H9 (cell line): ENCODE measurements around the gene ZNF423. TPM values are rescaled to one million over a fixed set of nuclear protein-coding genes. Genes with fewer than 3 reads are reported as not detected.

ENCODE experiments used
- DNase-seq: peaks from one replicate; pipeline ENCODE4 v3.0.0-alpha.2; 2017
- H2AFZ ChIP-seq: one replicate; pipeline ENCODE4 v1.6.1; 2013; ENCODE audit warnings: mild to moderate bottlenecking, low read length, control low read depth, moderate library complexity
- H2AK5ac ChIP-seq: 2 replicates; pipeline ENCODE4 v1.6.1; 2013; ENCODE audit warnings: low read length, control low read depth, mixed read lengths; ENCODE audit not compliant: insufficient read length
- H2BK120ac ChIP-seq: one replicate; pipeline ENCODE4 v1.6.1; 2013; ENCODE audit warnings: low read depth, mild to moderate bottlenecking, low read length, control low read depth, inconsistent platforms; ENCODE audit not compliant: poor library complexity, severe bottlenecking
- H2BK12ac ChIP-seq: 2 replicates; pipeline ENCODE4 v1.6.1; 2013; ENCODE audit warnings: low read length, control low read depth, mixed read lengths, low read depth; ENCODE audit not compliant: insufficient read length
- H2BK15ac ChIP-seq: 2 replicates; pipeline ENCODE4 v1.6.1; 2013; ENCODE audit warnings: low read depth, low read length, control low read depth
- H2BK20ac ChIP-seq: one replicate; pipeline ENCODE4 v1.6.1; 2013; ENCODE audit warnings: low read depth, mild to moderate bottlenecking, low read length, control low read depth, inconsistent platforms; ENCODE audit not compliant: poor library complexity, severe bottlenecking
- H2BK5ac ChIP-seq: 2 replicates; pipeline ENCODE4 v1.6.1; 2013; ENCODE audit warnings: low read length, control low read depth, mixed read lengths; ENCODE audit not compliant: insufficient read length
- H3K14ac ChIP-seq: 2 replicates; pipeline ENCODE4 v1.6.1; 2013; ENCODE audit warnings: low read length, control low read depth; ENCODE audit not compliant: insufficient read depth
- H3K18ac ChIP-seq: 2 replicates; pipeline ENCODE4 v1.6.1; 2013; ENCODE audit warnings: low read depth, mild to moderate bottlenecking, mixed read lengths, low read length, control low read depth; ENCODE audit not compliant: insufficient read length
- H3K23ac ChIP-seq: 2 replicates; pipeline ENCODE4 v1.6.1; 2013; ENCODE audit warnings: low read length, control low read depth, mixed read lengths, low read depth; ENCODE audit not compliant: insufficient read length
- H3K23me2 ChIP-seq: 2 replicates; pipeline ENCODE4 v1.6.1; 2013; ENCODE audit warnings: low read depth, mild to moderate bottlenecking, mixed read lengths, low read length, control low read depth; ENCODE audit not compliant: insufficient read length, poor library complexity, severe bottlenecking
- H3K27ac ChIP-seq: 2 replicates; pipeline ENCODE4 v1.5.1; 2013; ENCODE audit warnings: low read length, control low read depth, mixed read lengths, low read depth; ENCODE audit not compliant: insufficient read length
- H3K27me3 ChIP-seq: 2 replicates; pipeline ENCODE4 v1.6.1; 2013; ENCODE audit warnings: low read length, control low read depth, inconsistent platforms; ENCODE audit not compliant: insufficient read depth
- H3K4ac ChIP-seq: 2 replicates; pipeline ENCODE4 v1.6.1; 2013; ENCODE audit warnings: low read depth, mild to moderate bottlenecking, control low read depth, inconsistent platforms, low read length, moderate library complexity
- H3K4me1 ChIP-seq: 2 replicates; pipeline ENCODE4 v1.6.1; 2013; ENCODE audit warnings: low read length, control low read depth, inconsistent platforms; ENCODE audit not compliant: insufficient read depth
- H3K4me2 ChIP-seq: 2 replicates; pipeline ENCODE4 v1.6.1; 2013; ENCODE audit warnings: low read length, control low read depth, mixed read lengths; ENCODE audit not compliant: insufficient read length, insufficient read depth
- H3K56ac ChIP-seq: 2 replicates; pipeline ENCODE4 v1.6.1; 2013; ENCODE audit warnings: low read depth, mild to moderate bottlenecking, mixed read lengths, low read length, control low read depth; ENCODE audit not compliant: insufficient read length
- H3K79me1 ChIP-seq: 2 replicates; pipeline ENCODE4 v1.6.1; 2013; ENCODE audit warnings: low read depth, mild to moderate bottlenecking, moderate library complexity, low read length, control low read depth, inconsistent platforms; ENCODE audit not compliant: insufficient read depth, poor library complexity, severe bottlenecking
- H3K79me2 ChIP-seq: 2 replicates; pipeline ENCODE4 v1.6.1; 2013; ENCODE audit warnings: low read length, control low read depth, inconsistent platforms; ENCODE audit not compliant: insufficient read depth
- H3K9ac ChIP-seq: 2 replicates; pipeline ENCODE4 v1.6.1; 2013; ENCODE audit warnings: low read length, control low read depth, mixed read lengths; ENCODE audit not compliant: insufficient read length; ENCODE audit errors: extremely low read depth
- H3K9me3 ChIP-seq: one replicate; pipeline ENCODE4 v1.6.1; 2013; ENCODE audit warnings: low read depth, low read length, inconsistent platforms; ENCODE audit not compliant: control insufficient read depth
- H3T11ph ChIP-seq: one replicate; pipeline ENCODE4 v1.6.1; 2013; ENCODE audit warnings: mild to moderate bottlenecking, low read length, control low read depth, inconsistent platforms
- H4K20me1 ChIP-seq: one replicate; pipeline ENCODE4 v1.6.1; 2013; ENCODE audit not compliant: control insufficient read depth, insufficient read length, insufficient read depth
- H4K5ac ChIP-seq: 2 replicates; pipeline ENCODE4 v1.6.1; 2013; ENCODE audit warnings: low read depth, mild to moderate bottlenecking, mixed read lengths, low read length, control low read depth; ENCODE audit not compliant: insufficient read length
- H4K8ac ChIP-seq: replicated peaks from 2 replicates; pipeline ENCODE4 v1.6.1; 2013; ENCODE audit warnings: low read length, control low read depth, mixed read lengths, low read depth; ENCODE audit not compliant: insufficient read length
- H4K91ac ChIP-seq: 2 replicates; pipeline ENCODE4 v1.6.1; 2013; ENCODE audit warnings: low read depth, mild to moderate bottlenecking, moderate library complexity, mixed read lengths, low read length, control low read depth; ENCODE audit not compliant: insufficient read length
- H3K27ac Mint-ChIP-seq, 3 experiments: 2 replicates in 2 of 3; 3 replicates in 1 of 3; pipeline ENCODE4 v1.8.0; 2020 to 2021; ENCODE audit warnings: mixed read lengths in 3 of 3, mild to moderate bottlenecking in 1 of 3, moderate library complexity in 1 of 3
- H3K27me3 Mint-ChIP-seq: 2 replicates; pipeline ENCODE4 v1.8.0; 2021; ENCODE audit warnings: low read depth, mild to moderate bottlenecking, moderate library complexity, mixed read lengths
- H3K36me3 Mint-ChIP-seq, 3 experiments: 2 replicates in 2 of 3; 3 replicates in 1 of 3; pipeline ENCODE4 v1.8.0; 2020 to 2021; ENCODE audit warnings: low read depth in 3 of 3, mixed read lengths in 3 of 3; ENCODE audit not compliant: insufficient read depth in 1 of 3
- H3K4me1 Mint-ChIP-seq, 2 experiments: 2 replicates each; pipeline ENCODE4 v1.8.0; 2020; ENCODE audit warnings: mixed read lengths in 2 of 2
- H3K4me3 Mint-ChIP-seq, 2 experiments: 2 replicates in 1 of 2; 3 replicates in 1 of 2; pipeline ENCODE4 v1.8.0; 2020 to 2021; ENCODE audit warnings: mild to moderate bottlenecking in 2 of 2, mixed read lengths in 2 of 2, moderate library complexity in 1 of 2
- H3K9me3 Mint-ChIP-seq, 2 experiments: 2 replicates in 1 of 2; 3 replicates in 1 of 2; pipeline ENCODE4 v1.8.0; 2020; ENCODE audit warnings: mild to moderate bottlenecking in 2 of 2, mixed read lengths in 2 of 2, moderate library complexity in 1 of 2
- WGBS: extraction: QIAGEN DNeasy Blood & Tissue Kit; methylation state at CpG from one replicate; pipeline ENCODE4 v1.1.7; 2013; ENCODE audit warnings: missing lambda C conversion rate, low lambda C conversion rate, mixed read lengths; ENCODE audit not compliant: insufficient read length; ENCODE audit errors: extremely low coverage; 5-methylcytosine and 5-hydroxymethylcytosine counted together
- total RNA-seq: library from RNA; stranded (reverse); gene quantifications from 2 replicates; pipeline ENCODE4 v1.2.1, GENCODE V29; 2021
- TF ChIP-seq, protein P1 (sequence below): fragments of 200-600 bp; sonication (generic); conservative IDR thresholded peaks from 3 replicates; pipeline ENCODE4 v1.8.0; 2021; ENCODE audit warnings: antibody characterized with exemption, mild to moderate bottlenecking

ZNF423 gene
- total RNA-seq, 1 experiment from 2014 or later = 51.5 TPM

DNA sequence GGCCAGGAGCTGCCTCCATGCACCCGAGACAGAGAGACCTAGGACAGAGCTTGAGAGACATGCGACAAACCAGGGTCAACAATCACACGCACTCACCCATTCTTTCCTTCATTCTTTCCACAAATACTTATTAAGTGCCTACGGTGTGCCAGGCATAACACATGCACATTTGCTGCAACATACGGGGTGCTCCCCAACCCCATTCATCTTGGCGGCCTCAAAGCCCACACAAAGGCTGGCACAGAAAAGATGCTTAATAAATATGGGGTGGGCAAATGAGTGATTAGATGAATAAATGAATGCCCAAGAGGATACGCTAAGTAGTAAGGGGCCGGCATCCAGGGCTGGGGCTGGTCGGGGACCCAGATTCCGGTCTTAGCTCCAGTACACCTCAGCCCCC lies 117.9 kb downstream of the ZNF423 start:
- peaks cover 27 to 28% of the 10 kb centered on the region in 2 experiments for H3K4me1 Mint-ChIP-seq

More for the DNA sequence above, 117.9 kb downstream of the ZNF423 start:
- no peak overlapping the region for H4K8ac ChIP-seq
- H3K27ac ChIP-seq = no peak overlapping the region
- H2BK5ac ChIP-seq = no peak overlapping the region
- no peaks in the 10 kb centered on the region for H3K9me3 Mint-ChIP-seq
- H4K5ac ChIP-seq = no peak overlapping the region
- no peak overlapping the region for H3K23ac ChIP-seq
- no peak overlapping the region for H2BK15ac ChIP-seq
- H3K4me1 ChIP-seq = no peaks in the 10 kb centered on the region
- no peak overlapping the region for H3K9ac ChIP-seq
- H3K56ac ChIP-seq = no peak overlapping the region
- TF ChIP-seq, protein P1, sequence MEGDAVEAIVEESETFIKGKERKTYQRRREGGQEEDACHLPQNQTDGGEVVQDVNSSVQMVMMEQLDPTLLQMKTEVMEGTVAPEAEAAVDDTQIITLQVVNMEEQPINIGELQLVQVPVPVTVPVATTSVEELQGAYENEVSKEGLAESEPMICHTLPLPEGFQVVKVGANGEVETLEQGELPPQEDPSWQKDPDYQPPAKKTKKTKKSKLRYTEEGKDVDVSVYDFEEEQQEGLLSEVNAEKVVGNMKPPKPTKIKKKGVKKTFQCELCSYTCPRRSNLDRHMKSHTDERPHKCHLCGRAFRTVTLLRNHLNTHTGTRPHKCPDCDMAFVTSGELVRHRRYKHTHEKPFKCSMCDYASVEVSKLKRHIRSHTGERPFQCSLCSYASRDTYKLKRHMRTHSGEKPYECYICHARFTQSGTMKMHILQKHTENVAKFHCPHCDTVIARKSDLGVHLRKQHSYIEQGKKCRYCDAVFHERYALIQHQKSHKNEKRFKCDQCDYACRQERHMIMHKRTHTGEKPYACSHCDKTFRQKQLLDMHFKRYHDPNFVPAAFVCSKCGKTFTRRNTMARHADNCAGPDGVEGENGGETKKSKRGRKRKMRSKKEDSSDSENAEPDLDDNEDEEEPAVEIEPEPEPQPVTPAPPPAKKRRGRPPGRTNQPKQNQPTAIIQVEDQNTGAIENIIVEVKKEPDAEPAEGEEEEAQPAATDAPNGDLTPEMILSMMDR = no peak
- no peaks in the 10 kb centered on the region for H3K9me3 ChIP-seq
- no peak overlapping the region for H2AK5ac ChIP-seq
- H4K91ac ChIP-seq = no peak overlapping the region
- H3T11ph ChIP-seq = no peak overlapping the region
- H2BK120ac ChIP-seq = no peak overlapping the region
- H3K27ac Mint-ChIP-seq = peak overlapping the region in 2 of 3 experiments; percentile 64 to 92; a peak in 2 of 7 replicates
- H3K14ac ChIP-seq = no peak overlapping the region
- H3K79me2 ChIP-seq = no peaks in the 10 kb centered on the region; the same call in 1 of the 2 replicates
- H3K4ac ChIP-seq = no peak overlapping the region
- H2AFZ ChIP-seq = no peak overlapping the region
- no peaks in the 10 kb centered on the region for H3K23me2 ChIP-seq
- no peaks in the 10 kb centered on the region; the same call in 1 of the 2 replicates for H3K27me3 Mint-ChIP-seq
- WGBS = no CpG with 5 or more reads among the region's 10 CpGs
- no peak for DNase-seq
- H3K4me3 Mint-ChIP-seq = no peak overlapping the region
- no peak overlapping the region for H2BK12ac ChIP-seq
- no peaks in the 10 kb centered on the region for H3K27me3 ChIP-seq
- no peaks in the 10 kb centered on the region for H4K20me1 ChIP-seq
- peaks cover 0 to 2% (median 0%) of the 10 kb centered on the region in 3 experiments; a peak in 3 of 7 replicates for H3K36me3 Mint-ChIP-seq
- no peak overlapping the region for H2BK20ac ChIP-seq
- no peaks in the 10 kb centered on the region for H3K79me1 ChIP-seq
- H3K18ac ChIP-seq = no peak overlapping the region
- no peak overlapping the region for H3K4me2 ChIP-seq
